ACC112 (cell line): ENCODE measurements around the gene DLGAP3.

Experiments used
- H2AFZ ChIP-seq: fragments of 200-600 bp; sonication (generic); one replicate; pipeline ENCODE4 v1.6.0; 2017; ENCODE audit warnings: antibody characterized with exemption, low read length; ENCODE audit not compliant: unreplicated experiment
- H3K27ac ChIP-seq: fragments of 200-600 bp; sonication (generic); 2 replicates; pipeline ENCODE4 v1.5.1; 2014; ENCODE audit warnings: low read depth, mild to moderate bottlenecking, antibody characterized with exemption, low read length, moderate library complexity
- H3K27me3 ChIP-seq: fragments of 200-600 bp; sonication (generic); 2 replicates; pipeline ENCODE4 v1.6.1; 2014; ENCODE audit warnings: mild to moderate bottlenecking, antibody characterized with exemption, low read length, moderate library complexity, mixed read lengths; ENCODE audit not compliant: insufficient read depth
- H3K36me3 ChIP-seq: fragments of 200-600 bp; sonication (generic); 2 replicates; pipeline ENCODE4 v1.6.1; 2016; ENCODE audit warnings: mild to moderate bottlenecking, antibody characterized with exemption, low read length, moderate library complexity, mixed read lengths; ENCODE audit not compliant: insufficient read depth
- H3K4me1 ChIP-seq: fragments of 200-600 bp; sonication (generic); one replicate; pipeline ENCODE4 v1.6.1; 2016; ENCODE audit warnings: low read length, mixed read lengths; ENCODE audit not compliant: insufficient read depth, unreplicated experiment, control insufficient read depth
- H3K4me3 ChIP-seq: fragments of 200-600 bp; sonication (generic); 2 replicates; pipeline ENCODE4 v1.5.1; 2014; ENCODE audit warnings: mild to moderate bottlenecking, low read depth, low read length
- H3K79me2 ChIP-seq: fragments of 200-600 bp; sonication (generic); one replicate; pipeline ENCODE4 v1.6.0; 2016; ENCODE audit warnings: low read length; ENCODE audit not compliant: control insufficient read depth, unreplicated experiment, insufficient read depth

Gene DLGAP3

GRCh38 chr1:34884961-34885360 is 44.5 kb downstream of the DLGAP3 start:
- H3K27ac ChIP-seq = no peak overlapping the region
- H3K79me2 ChIP-seq = no peaks in the 10 kb centered on the region
- H3K4me3 ChIP-seq = 0 out of 2 replicates have a peak overlapping the region, but pooled peaks have one; percentile 63
- H3K36me3 ChIP-seq = no peaks in the 10 kb centered on the region
- H3K4me1 ChIP-seq = no peaks in the 10 kb centered on the region
- H2AFZ ChIP-seq = no peak overlapping the region
- H3K27me3 ChIP-seq = peaks cover 83% of the 10 kb centered on the region

- Histone ChIP-seq H3K79me2 (no peaks in the 10 kb centered on the region), H3K4me3 (no peak overlapping the region), H3K36me3 (no peaks in the 10 kb centered on the region), H3K27ac (no peak overlapping the region), H3K27me3 (peaks cover 83% of the 10 kb centered on the region), H3K4me1 (no peaks in the 10 kb centered on the region), H2AFZ (no peak overlapping the region)
Measured at GRCh38 chr1:34884536-34884935, 44.9 kb downstream of the DLGAP3 start.

- no peak overlapping the region for H3K27ac ChIP-seq
- H3K36me3 ChIP-seq = no peaks in the 10 kb centered on the region
- H3K27me3 ChIP-seq = peaks cover 86% of the 10 kb centered on the region
- H3K4me1 ChIP-seq = no peaks in the 10 kb centered on the region
- H3K79me2 ChIP-seq = no peaks in the 10 kb centered on the region
- no peak overlapping the region for H3K4me3 ChIP-seq
- no peak overlapping the region for H2AFZ ChIP-seq
Measured at GRCh38 chr1:34879230-34879629, 50.2 kb downstream of the DLGAP3 start.

- Histone ChIP-seq H3K27me3 (peaks cover 91% of the 10 kb centered on the region), H3K4me3 (no peak overlapping the region)
Measured at GRCh38 chr1:34876406-34876805, 53.0 kb downstream of the DLGAP3 start.

GRCh38 chr1:34874296-34874952 is 55.0 kb downstream of the DLGAP3 start:
- H3K79me2 ChIP-seq = no peaks in the 10 kb centered on the region
- peaks cover 83% of the 10 kb centered on the region for H3K27me3 ChIP-seq
- H3K4me3 ChIP-seq = no peak overlapping the region
- no peak overlapping the region for H2AFZ ChIP-seq
- no peaks in the 10 kb centered on the region for H3K4me1 ChIP-seq
- no peak overlapping the region for H3K27ac ChIP-seq
- H3K36me3 ChIP-seq = no peaks in the 10 kb centered on the region

More at GRCh38 chr1:34876406-34876805, 53.0 kb downstream of the DLGAP3 start:
- Histone ChIP-seq H3K79me2 (no peaks in the 10 kb centered on the region), H3K27ac (no peak overlapping the region), H3K4me1 (no peaks in the 10 kb centered on the region), H3K36me3 (no peaks in the 10 kb centered on the region), H2AFZ (no peak overlapping the region)

GRCh38 chr1:34872133-34872503 is 57.3 kb downstream of the DLGAP3 start:
- no peak overlapping the region for H3K27ac ChIP-seq

GRCh38 chr1:34871443-34872132 is 57.9 kb downstream of the DLGAP3 start:
- peaks cover 76% of the 10 kb centered on the region for H3K27me3 ChIP-seq
- no peak overlapping the region for H2AFZ ChIP-seq
- H3K4me3 ChIP-seq = no peak overlapping the region
- H3K36me3 ChIP-seq = no peaks in the 10 kb centered on the region
- H3K27ac ChIP-seq = no peak overlapping the region
- no peaks in the 10 kb centered on the region for H3K79me2 ChIP-seq
- H3K4me1 ChIP-seq = no peaks in the 10 kb centered on the region

More at GRCh38 chr1:34872133-34872503, 57.3 kb downstream of the DLGAP3 start:
- no peak overlapping the region for H3K4me3 ChIP-seq
- no peak overlapping the region for H2AFZ ChIP-seq
- no peaks in the 10 kb centered on the region for H3K36me3 ChIP-seq
- H3K27me3 ChIP-seq = peaks cover 76% of the 10 kb centered on the region
- H3K79me2 ChIP-seq = no peaks in the 10 kb centered on the region
- H3K4me1 ChIP-seq = no peaks in the 10 kb centered on the region

GRCh38 chr1:34870395-34870794 is 59.1 kb downstream of the DLGAP3 start:
- no peaks in the 10 kb centered on the region for H3K36me3 ChIP-seq
- H3K79me2 ChIP-seq = no peaks in the 10 kb centered on the region
- H2AFZ ChIP-seq = no peak overlapping the region
- no peak overlapping the region for H3K4me3 ChIP-seq
- no peaks in the 10 kb centered on the region for H3K4me1 ChIP-seq
- peaks cover 65% of the 10 kb centered on the region for H3K27me3 ChIP-seq
- no peak overlapping the region for H3K27ac ChIP-seq

GRCh38 chr1:34869760-34870159 is 59.7 kb downstream of the DLGAP3 start:
- no peak overlapping the region for H3K4me3 ChIP-seq
- no peaks in the 10 kb centered on the region for H3K4me1 ChIP-seq
- H3K36me3 ChIP-seq = no peaks in the 10 kb centered on the region
- no peaks in the 10 kb centered on the region for H3K79me2 ChIP-seq
- H3K27ac ChIP-seq = no peak overlapping the region
- H2AFZ ChIP-seq = no peak overlapping the region
- H3K27me3 ChIP-seq = peaks cover 60% of the 10 kb centered on the region

GRCh38 chr1:34868230-34869049 is 61.0 kb downstream of the DLGAP3 start:
- Histone ChIP-seq H3K36me3 (no peaks in the 10 kb centered on the region), H3K4me1 (no peaks in the 10 kb centered on the region), H3K27me3 (peaks cover 52% of the 10 kb centered on the region), H3K79me2 (no peaks in the 10 kb centered on the region), H3K4me3 (no peak overlapping the region), H3K27ac (no peak overlapping the region), H2AFZ (no peak overlapping the region)
